ENCODE data around the gene PCSK6. TPM values are rescaled to one million over a fixed set of nuclear protein-coding genes. Genes with fewer than 3 reads are reported as not detected.

The PCSK6 gene
- total RNA-seq, 3 donors from 2014 or later (not counting 1 experiment from before 2014, with no cell fraction given) = 1.5 to 2.4 (median 2.4) TPM

GRCh38 chr15:101351736-101352135 is 137.8 kb downstream of the PCSK6 start:
- no peak overlapping the region for H3K27ac Mint-ChIP-seq
- no peaks in the 10 kb centered on the region for H3K9me3 Mint-ChIP-seq
- no peaks in the 10 kb centered on the region for H3K4me1 Mint-ChIP-seq
- DNase-seq (no peak), ATAC-seq (no peak)
- H3K27ac ChIP-seq (ENCODE audit: low read length) = no peak overlapping the region
- no peak overlapping the region for H3K4me3 ChIP-seq (ENCODE audit: low read length)
- 67% methylated on average over 1 of the region's 2 CpGs for WGBS (ENCODE audit: insufficient coverage)
- TF ChIP-seq CTCF (IDR thresholded peaks at IDR 0.05) = no peak
- no peaks in the 10 kb centered on the region for H3K27me3 ChIP-seq (ENCODE audit: control insufficient read depth, insufficient read depth, low read length)
- no peaks in the 10 kb centered on the region for H3K4me1 ChIP-seq (ENCODE audit: control insufficient read depth, insufficient read depth, low read length)
- H3K36me3 ChIP-seq (ENCODE audit: control insufficient read depth, insufficient read depth, low read length) = no peaks in the 10 kb centered on the region
- no peaks in the 10 kb centered on the region for H3K36me3 Mint-ChIP-seq
- intact Hi-C loops (cut with micrococcal nuclease) = no loop called here
- H3K27me3 Mint-ChIP-seq (ENCODE audit: low read depth in 2 of 2) = peaks cover 7 to 11% of the 10 kb centered on the region in 2 donors
- H3K4me3 Mint-ChIP-seq = no peak overlapping the region
- H3K9me3 ChIP-seq (ENCODE audit: control insufficient read depth, insufficient read depth, low read length) = no peaks in the 10 kb centered on the region

GRCh38 chr15:101349047-101349951 is 140.2 kb downstream of the PCSK6 start:
- Histone ChIP-seq H3K4me3 (ENCODE audit: low read length) (no peak overlapping the region), H3K9me3 (ENCODE audit: control insufficient read depth, insufficient read depth, low read length) (no peaks in the 10 kb centered on the region), H3K27ac (ENCODE audit: low read length) (no peak overlapping the region), H3K36me3 (ENCODE audit: control insufficient read depth, insufficient read depth, low read length) (no peaks in the 10 kb centered on the region), H3K27me3 (ENCODE audit: control insufficient read depth, insufficient read depth, low read length) (peaks cover 3% of the 10 kb centered on the region), H3K4me1 (ENCODE audit: control insufficient read depth, insufficient read depth, low read length) (no peaks in the 10 kb centered on the region)
- no peak for ATAC-seq
- Mint-ChIP-seq H3K4me3 (no peak overlapping the region), H3K27me3 (ENCODE audit: low read depth in 2 of 2) (peaks cover 13 to 20% of the 10 kb centered on the region in 2 donors), H3K36me3 (no peaks in the 10 kb centered on the region), H3K27ac (no peak overlapping the region), H3K4me1 (no peaks in the 10 kb centered on the region), H3K9me3 (no peaks in the 10 kb centered on the region)
- intact Hi-C loops (cut with micrococcal nuclease) = no loop called here
- no peak for TF ChIP-seq CTCF (IDR thresholded peaks at IDR 0.05)
- 82% methylated on average over 14 of the region's 14 CpGs for WGBS (ENCODE audit: insufficient coverage)
- DNase-seq = no peak

- 86% methylated on average over 12 of the region's 12 CpGs for WGBS (ENCODE audit: insufficient coverage)
- no peaks in the 10 kb centered on the region for H3K9me3 ChIP-seq (ENCODE audit: control insufficient read depth, insufficient read depth, low read length)
- no peaks in the 10 kb centered on the region for H3K9me3 Mint-ChIP-seq
- DNase-seq = no peak
- no peak overlapping the region for H3K4me3 ChIP-seq (ENCODE audit: low read length)
- peaks cover 13 to 20% of the 10 kb centered on the region in 2 donors for H3K27me3 Mint-ChIP-seq (ENCODE audit: low read depth in 2 of 2)
- H3K36me3 ChIP-seq (ENCODE audit: control insufficient read depth, insufficient read depth, low read length) = no peaks in the 10 kb centered on the region
- no peak for TF ChIP-seq CTCF (IDR thresholded peaks at IDR 0.05)
- intact Hi-C loops (cut with micrococcal nuclease) = no loop called here
- no peaks in the 10 kb centered on the region for H3K4me1 Mint-ChIP-seq
- ATAC-seq = no peak
- peaks cover 3% of the 10 kb centered on the region for H3K27me3 ChIP-seq (ENCODE audit: control insufficient read depth, insufficient read depth, low read length)
- no peaks in the 10 kb centered on the region for H3K36me3 Mint-ChIP-seq
- no peaks in the 10 kb centered on the region for H3K4me1 ChIP-seq (ENCODE audit: control insufficient read depth, insufficient read depth, low read length)
- H3K4me3 Mint-ChIP-seq = no peak overlapping the region
- H3K27ac Mint-ChIP-seq = no peak overlapping the region
- H3K27ac ChIP-seq (ENCODE audit: low read length) = no peak overlapping the region
Observed at GRCh38 chr15:101348643-101349042, 140.9 kb downstream of the PCSK6 start.
